GM23338 (cell line): Measurements from ENCODE around the gene ROR1. TPM values are rescaled to one million over a fixed set of nuclear protein-coding genes. Genes with fewer than 3 reads are reported as not detected.

Source experiments
- ATAC-seq: fragments of 200-7000 bp; cut with Tn5 transposase; 3 replicates; pipeline ENCODE4 v1.9.1; 2020
- DNase-seq: peaks from one replicate; pipeline ENCODE4 v3.0.0-alpha.2; 2015; ENCODE audit warnings: low spot score
- H2AFZ ChIP-seq: fragments of 200-600 bp; sonication (generic); 2 replicates; pipeline ENCODE4 v1.8.0; 2016; ENCODE audit warnings: antibody characterized with exemption, mild to moderate bottlenecking, moderate library complexity
- H3F3A ChIP-seq: fragments of 200-600 bp; sonication (generic); replicated peaks from 2 replicates; pipeline ENCODE4 v1.8.0; 2017; ENCODE audit warnings: antibody characterized with exemption, mixed run types, low read depth
- H3K27ac ChIP-seq: fragments of 200-600 bp; sonication (generic); 2 replicates; pipeline ENCODE4 v1.6.1; 2016; ENCODE audit warnings: low read depth
- H3K27me3 ChIP-seq: fragments of 200-600 bp; sonication (generic); 2 replicates; pipeline ENCODE4 v1.8.0; 2016; ENCODE audit warnings: mild to moderate bottlenecking, mixed run types, moderate library complexity; ENCODE audit not compliant: insufficient read depth
- H3K36me3 ChIP-seq: fragments of 200-600 bp; sonication (generic); 2 replicates; pipeline ENCODE4 v1.8.0; 2016; ENCODE audit warnings: mild to moderate bottlenecking; ENCODE audit not compliant: insufficient read depth
- H3K4me1 ChIP-seq: fragments of 200-600 bp; sonication (generic); 2 replicates; pipeline ENCODE4 v1.8.0; 2016; ENCODE audit warnings: mild to moderate bottlenecking, moderate library complexity; ENCODE audit not compliant: insufficient read depth
- H3K4me2 ChIP-seq: fragments of 200-600 bp; sonication (generic); 2 replicates; pipeline ENCODE4 v1.7.1; 2017; ENCODE audit warnings: mixed run types
- H3K4me3 ChIP-seq: fragments of 200-600 bp; sonication (generic); 2 replicates; pipeline ENCODE4 v1.6.1; 2016; ENCODE audit warnings: mixed run types
- H3K79me2 ChIP-seq: fragments of 200-600 bp; sonication (generic); replicated peaks from 2 replicates; pipeline ENCODE4 v1.8.0; 2017; ENCODE audit warnings: mild to moderate bottlenecking; ENCODE audit not compliant: insufficient read depth
- H3K9me2 ChIP-seq: fragments of 200-600 bp; sonication (generic); 2 replicates; pipeline ENCODE4 v1.8.0; 2017; ENCODE audit not compliant: insufficient read depth
- H4K20me1 ChIP-seq: fragments of 200-600 bp; sonication (generic); replicated peaks from 2 replicates; pipeline ENCODE4 v1.8.0; 2017; ENCODE audit warnings: mild to moderate bottlenecking; ENCODE audit not compliant: insufficient read depth
- H3K27ac Mint-ChIP-seq: 2 replicates; pipeline ENCODE4 v1.8.0; 2020; ENCODE audit warnings: inconsistent platforms, mild to moderate bottlenecking, moderate library complexity, mixed read lengths
- H3K27me3 Mint-ChIP-seq: 3 replicates; pipeline ENCODE4 v1.8.0; 2022; ENCODE audit warnings: low read depth, mild to moderate bottlenecking, moderate library complexity, mixed read lengths, inconsistent platforms; ENCODE audit not compliant: insufficient read depth, poor library complexity
- H3K36me3 Mint-ChIP-seq: 3 replicates; pipeline ENCODE4 v1.8.0; 2021; ENCODE audit warnings: low read depth, mild to moderate bottlenecking, inconsistent platforms, moderate library complexity, mixed read lengths
- H3K4me1 Mint-ChIP-seq: 3 replicates; pipeline ENCODE4 v1.8.0; 2020; ENCODE audit warnings: mild to moderate bottlenecking, inconsistent platforms, mixed read lengths
- H3K4me3 Mint-ChIP-seq: 3 replicates; pipeline ENCODE4 v1.8.0; 2021; ENCODE audit warnings: moderate library complexity, mild to moderate bottlenecking, inconsistent platforms, mixed read lengths
- H3K9me3 Mint-ChIP-seq: 3 replicates; pipeline ENCODE4 v1.8.0; 2020; ENCODE audit warnings: moderate library complexity, mild to moderate bottlenecking, inconsistent platforms, mixed read lengths
- CREB1 ChIP-seq: fragments of 250-450 bp; sonication (Bioruptor Pico); IDR thresholded peaks from 2 replicates; pipeline ENCODE4 v1.5.0; 2020; ENCODE audit warnings: low read depth, mild to moderate bottlenecking, moderate library complexity
- CTCF ChIP-seq, 2 experiments: fragments of 200-600 bp in 1 of 2; sonication (generic) in 1 of 2; conservative IDR thresholded peaks; 2 replicates each; pipeline versions ENCODE4 v1.5.1 to v1.6.1; 2016 to 2017; ENCODE audit warnings: antibody characterized with exemption in 2 of 2, low read depth in 2 of 2, mild to moderate bottlenecking in 2 of 2, moderate library complexity in 1 of 2
- ETS1 ChIP-seq: IDR thresholded peaks from 2 replicates; pipeline ENCODE4 v1.6.1; 2016; ENCODE audit warnings: antibody characterized with exemption
- EZH2 ChIP-seq: fragments of 200-600 bp; sonication (generic); IDR thresholded peaks from one replicate; pipeline ENCODE4 v1.8.0; 2017; ENCODE audit warnings: antibody characterized with exemption, mild to moderate bottlenecking, low read depth; ENCODE audit not compliant: unreplicated experiment
- EZH2phosphoT487 ChIP-seq: fragments of 200-600 bp; sonication (generic); IDR thresholded peaks from one replicate; pipeline ENCODE4 v1.8.1; 2018; ENCODE audit warnings: antibody characterized with exemption; ENCODE audit not compliant: unreplicated experiment
- JUNB ChIP-seq: IDR thresholded peaks from one replicate; pipeline ENCODE4 v1.6.1; 2016; ENCODE audit warnings: antibody characterized with exemption; ENCODE audit not compliant: unreplicated experiment
- NANOG ChIP-seq: IDR thresholded peaks from 2 replicates; pipeline ENCODE4 v1.6.1; 2016; ENCODE audit warnings: antibody characterized with exemption, borderline replicate concordance
- POLR2AphosphoS5 ChIP-seq: IDR thresholded peaks from 2 replicates; pipeline ENCODE4 v1.6.1; 2016; ENCODE audit warnings: antibody characterized with exemption, low read depth
- REST ChIP-seq: IDR thresholded peaks from one replicate; pipeline ENCODE4 v1.6.1; 2018; ENCODE audit warnings: antibody characterized with exemption; ENCODE audit not compliant: unreplicated experiment
- ZNF114 ChIP-seq: fragments of 250-450 bp; sonication (Bioruptor Pico); IDR thresholded peaks from 2 replicates; pipeline ENCODE4 v1.5.0; 2020; ENCODE audit warnings: mild to moderate bottlenecking, moderate library complexity
- ZNF331 ChIP-seq: fragments of 250-450 bp; sonication (Bioruptor Pico); IDR thresholded peaks from 2 replicates; pipeline ENCODE4 v1.5.0; 2020; ENCODE audit warnings: low read depth, mild to moderate bottlenecking, moderate library complexity
- polyA plus RNA-seq: library from polyadenylated mRNA; unstranded; fragments of >200 nt; fragmentation: Nextera tagmentation; extraction: Ambion mirVana; gene quantifications from 2 replicates; pipeline ENCODE4 v1.2.1, GENCODE V29; 2016
- total RNA-seq: library from RNA; depleted of rRNA; stranded (reverse); fragments of >200 nt; shearing (Covaris generic); gene quantifications from 2 replicates; pipeline ENCODE4 v1.2.3, GENCODE V29; 2014

ROR1 gene
- total and polyA plus RNA-seq, 2 experiments from 2014 or later: 59.7 to 96.0 TPM

- Histone ChIP-seq H3K27ac (no peak overlapping the region), H2AFZ (no peak overlapping the region), H3F3A (no peaks in the 10 kb centered on the region), H3K4me3 (no peak overlapping the region), H3K4me1 (no peaks in the 10 kb centered on the region), H4K20me1 (peaks cover 12% of the 10 kb centered on the region), H3K36me3 (no peaks in the 10 kb centered on the region), H3K79me2 (peaks cover 70% of the 10 kb centered on the region), H3K27me3 (no peaks in the 10 kb centered on the region), H3K9me2 (no peaks in the 10 kb centered on the region), H3K4me2 (no peak overlapping the region)
- Mint-ChIP-seq H3K36me3 (peaks cover 17% of the 10 kb centered on the region), H3K4me3 (no peak overlapping the region), H3K9me3 (no peaks in the 10 kb centered on the region), H3K27me3 (peaks cover 4% of the 10 kb centered on the region), H3K4me1 (peaks cover 24% of the 10 kb centered on the region), H3K27ac (no peak overlapping the region)
- ATAC-seq (peak; percentile 93), DNase-seq (peak; percentile 62)
- TF ChIP-seq NANOG: no peak
- TF ChIP-seq CTCF (conservative IDR thresholded peaks at IDR 0.05; ENCODE audit: low read depth in 2 of 2): peak; percentile 7 to 19; a peak in 1 of 4 replicates
Measured at GRCh38 chr1:63973005-63973419, 199.2 kb downstream of the ROR1 start.

GRCh38 chr1:63974966-63975365 is 201.1 kb downstream of the ROR1 start:
- Histone ChIP-seq H4K20me1 (peaks cover 7% of the 10 kb centered on the region; the same call in 1 of the 2 replicates), H3K4me2 (no peak overlapping the region), H3K36me3 (no peaks in the 10 kb centered on the region), H2AFZ (no peak overlapping the region), H3K27me3 (no peaks in the 10 kb centered on the region), H3F3A (no peaks in the 10 kb centered on the region), H3K79me2 (peaks cover 71% of the 10 kb centered on the region), H3K4me1 (0 out of 2 replicates have a peak, but pooled peaks cover 12% of the 10 kb centered on the region), H3K4me3 (no peak overlapping the region), H3K9me2 (no peaks in the 10 kb centered on the region), H3K27ac (no peak overlapping the region)
- H3K27me3 Mint-ChIP-seq: no peaks in the 10 kb centered on the region
- H3K4me1 Mint-ChIP-seq: peaks cover 37% of the 10 kb centered on the region
- H3K4me3 Mint-ChIP-seq: no peak overlapping the region
- ATAC-seq (no peak), DNase-seq (no peak)
- no peak overlapping the region for H3K27ac Mint-ChIP-seq
- H3K36me3 Mint-ChIP-seq: peaks cover 1% of the 10 kb centered on the region; the same call in 1 of the 3 replicates
- H3K9me3 Mint-ChIP-seq: no peaks in the 10 kb centered on the region
- TF ChIP-seq EZH2phosphoT487 (no peak), JUNB (no peak), ZNF114 (CRISPR knock-in tag) (no peak), POLR2AphosphoS5 (no peak), CTCF (conservative IDR thresholded peaks at IDR 0.05; ENCODE audit: low read depth in 2 of 2) (no peak), EZH2 (no peak), ETS1 (no peak), NANOG (no peak), REST (no peak), ZNF331 (CRISPR knock-in tag) (no peak), CREB1 (CRISPR knock-in tag) (no peak)
